Lower leg skin (tissue), 4 donors: Measurements from ENCODE around the gene USP34. TPM values are rescaled to one million over a fixed set of nuclear protein-coding genes. Genes with fewer than 3 reads are reported as not detected.

Experiments used
- DNase-seq, 2 donors: peaks; one replicate each; pipeline ENCODE4 v3.0.0-alpha.2; 2019; ENCODE audit warnings: low spot score in 2 of 2
- H3K4me3 ChIP-seq: fragments of 200-600 bp; sonication (generic); 2 replicates; pipeline ENCODE4 v1.5.1; 2017; ENCODE audit warnings: mild to moderate bottlenecking, low read depth; ENCODE audit not compliant: poor library complexity, severe bottlenecking
- POLR2A ChIP-seq, 2 donors: fragments of 450-650 bp; IDR thresholded peaks; one replicate each; pipeline ENCODE4 v1.6.1; 2016 to 2017; ENCODE audit warnings: antibody characterized with exemption in 2 of 2, mild to moderate bottlenecking in 1 of 2, moderate library complexity in 1 of 2
- WGBS, 2 donors: methylation state at CpG; one replicate each; pipeline ENCODE4 v1.1.5; 2018; 5-methylcytosine and 5-hydroxymethylcytosine counted together
- intact Hi-C: fragments of 100-400 bp; cut with DNase I; formaldehyde crosslinking; loops from one replicate; pipeline ENCODE4 v1.15.0; 2023; ENCODE audit warnings: low total_unique reads
- total RNA-seq, 4 donors: library from RNA; depleted of rRNA; stranded (reverse); fragments of >200 nt; gene quantifications; one replicate each; pipeline ENCODE4 v1.1.0, GENCODE V29; 2016
- TF ChIP-seq, protein P1 (sequence below), 3 donors: fragments of 450-650 bp; IDR thresholded peaks; one replicate each; pipeline ENCODE4 v1.5.1; 2016; ENCODE audit warnings: antibody characterized with exemption in 3 of 3, mild to moderate bottlenecking in 3 of 3, moderate library complexity in 2 of 3

The USP34 gene
- total RNA-seq, 4 donors from 2014 or later = 84.3 to 181 (median 98.1) TPM

DNA sequence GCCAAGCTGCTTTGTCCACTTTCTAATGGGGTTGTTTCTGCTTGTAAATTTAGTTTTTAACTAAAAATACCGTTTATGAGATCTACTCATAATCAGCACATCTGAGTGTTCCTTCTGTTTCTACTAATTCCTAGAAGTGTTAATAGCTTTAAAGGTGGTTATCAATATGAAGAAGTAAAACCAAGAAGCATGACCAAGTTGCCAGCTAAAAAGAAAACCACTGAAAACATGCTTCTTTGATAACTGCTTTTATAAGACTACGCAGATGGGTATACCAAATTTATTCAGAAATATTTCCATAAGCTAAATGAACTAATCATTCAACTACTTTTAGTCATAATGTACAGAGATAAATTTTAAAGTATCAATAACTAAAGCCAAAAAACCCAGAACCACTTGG lies 207.1 kb downstream of the USP34 start:
- no peak overlapping the region for H3K4me3 ChIP-seq
- 96% methylated on average over 2 of the region's 2 CpGs for WGBS, 2 donors
- TF ChIP-seq, protein P1, sequence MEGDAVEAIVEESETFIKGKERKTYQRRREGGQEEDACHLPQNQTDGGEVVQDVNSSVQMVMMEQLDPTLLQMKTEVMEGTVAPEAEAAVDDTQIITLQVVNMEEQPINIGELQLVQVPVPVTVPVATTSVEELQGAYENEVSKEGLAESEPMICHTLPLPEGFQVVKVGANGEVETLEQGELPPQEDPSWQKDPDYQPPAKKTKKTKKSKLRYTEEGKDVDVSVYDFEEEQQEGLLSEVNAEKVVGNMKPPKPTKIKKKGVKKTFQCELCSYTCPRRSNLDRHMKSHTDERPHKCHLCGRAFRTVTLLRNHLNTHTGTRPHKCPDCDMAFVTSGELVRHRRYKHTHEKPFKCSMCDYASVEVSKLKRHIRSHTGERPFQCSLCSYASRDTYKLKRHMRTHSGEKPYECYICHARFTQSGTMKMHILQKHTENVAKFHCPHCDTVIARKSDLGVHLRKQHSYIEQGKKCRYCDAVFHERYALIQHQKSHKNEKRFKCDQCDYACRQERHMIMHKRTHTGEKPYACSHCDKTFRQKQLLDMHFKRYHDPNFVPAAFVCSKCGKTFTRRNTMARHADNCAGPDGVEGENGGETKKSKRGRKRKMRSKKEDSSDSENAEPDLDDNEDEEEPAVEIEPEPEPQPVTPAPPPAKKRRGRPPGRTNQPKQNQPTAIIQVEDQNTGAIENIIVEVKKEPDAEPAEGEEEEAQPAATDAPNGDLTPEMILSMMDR (IDR thresholded peaks at IDR 0.05) = no peak
- no peak for TF ChIP-seq POLR2A (IDR thresholded peaks at IDR 0.05)
- intact Hi-C loops = no loop called here
- no peak for DNase-seq

- no peak for DNase-seq
- WGBS, 2 donors = 88 to 92% methylated on average over 5 of the region's 5 CpGs
- intact Hi-C loops = no loop called here
- TF ChIP-seq, protein P1 (IDR thresholded peaks at IDR 0.05) = no peak
- TF ChIP-seq POLR2A (IDR thresholded peaks at IDR 0.05) = no peak
- H3K4me3 ChIP-seq = no peak overlapping the region
Measured at GRCh38 chr2:61262699-61263098, 208.2 kb downstream of the USP34 start.

GRCh38 chr2:61257446-61257845 lies 213.4 kb downstream of the USP34 start:
- 97% methylated on average over 7 of the region's 7 CpGs for WGBS, 2 donors
- no peak for TF ChIP-seq POLR2A (IDR thresholded peaks at IDR 0.05)
- TF ChIP-seq, protein P1 (IDR thresholded peaks at IDR 0.05) = no peak
- intact Hi-C loops = no loop called here
- DNase-seq = no peak
- H3K4me3 ChIP-seq = no peak overlapping the region

- WGBS, 2 donors = 93 to 98% methylated on average over 5 of the region's 5 CpGs
- intact Hi-C loops = no loop called here
- H3K4me3 ChIP-seq = no peak overlapping the region
- TF ChIP-seq, protein P1 (IDR thresholded peaks at IDR 0.05) = no peak
- TF ChIP-seq POLR2A (IDR thresholded peaks at IDR 0.05) = no peak
- no peak for DNase-seq
Measured at GRCh38 chr2:61255580-61256437, 215.1 kb downstream of the USP34 start.

GRCh38 chr2:61254536-61254935 lies 216.4 kb downstream of the USP34 start:
- WGBS, 2 donors = 96% methylated on average over 5 of the region's 5 CpGs
- no peak for DNase-seq
- H3K4me3 ChIP-seq = no peak overlapping the region
- TF ChIP-seq, protein P1 (IDR thresholded peaks at IDR 0.05) = no peak
- no peak for TF ChIP-seq POLR2A (IDR thresholded peaks at IDR 0.05)
- intact Hi-C loops = no loop called here
